Hepatocyte (in vitro differentiated cells): Measurements from ENCODE around the gene FAM98A.

Experiments
- EZH2 ChIP-seq: fragments of 200-600 bp; sonication (generic); IDR thresholded peaks from 2 replicates; pipeline ENCODE4 v1.6.1; 2016; ENCODE audit warnings: antibody characterized with exemption, mild to moderate bottlenecking, borderline replicate concordance
- EZH2phosphoT487 ChIP-seq: fragments of 200-600 bp; sonication (generic); IDR thresholded peaks from one replicate; pipeline ENCODE4 v1.6.1; 2018; ENCODE audit warnings: antibody characterized with exemption, mild to moderate bottlenecking, low read depth, moderate library complexity; ENCODE audit not compliant: unreplicated experiment, severe bottlenecking
- TF ChIP-seq, protein P1 (sequence below): fragments of 200-600 bp; sonication (generic); IDR thresholded peaks from 2 replicates; pipeline ENCODE4 v1.5.1; 2016; ENCODE audit warnings: antibody characterized with exemption, mild to moderate bottlenecking; ENCODE audit not compliant: poor library complexity

DNA sequence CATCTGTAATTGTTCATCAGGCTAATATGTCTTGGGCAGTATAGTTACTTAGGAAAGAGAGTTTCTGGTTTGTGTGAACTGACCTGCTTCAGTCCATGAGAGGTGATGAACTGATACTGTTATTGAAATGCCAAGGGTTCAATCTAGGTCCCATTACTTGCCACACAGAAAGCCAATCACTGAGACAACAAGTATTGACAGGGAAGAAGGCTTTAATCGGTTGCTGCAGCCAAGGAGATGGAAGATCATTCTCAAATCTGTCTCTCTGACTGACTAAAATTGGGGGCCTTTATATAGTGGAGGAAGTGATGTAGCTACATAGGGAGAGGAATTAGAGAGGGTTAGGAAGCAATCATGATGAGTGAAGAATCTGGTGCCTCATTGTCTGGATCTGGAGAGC is 19.9 kb upstream of the FAM98A start:
- TF ChIP-seq, protein P1, sequence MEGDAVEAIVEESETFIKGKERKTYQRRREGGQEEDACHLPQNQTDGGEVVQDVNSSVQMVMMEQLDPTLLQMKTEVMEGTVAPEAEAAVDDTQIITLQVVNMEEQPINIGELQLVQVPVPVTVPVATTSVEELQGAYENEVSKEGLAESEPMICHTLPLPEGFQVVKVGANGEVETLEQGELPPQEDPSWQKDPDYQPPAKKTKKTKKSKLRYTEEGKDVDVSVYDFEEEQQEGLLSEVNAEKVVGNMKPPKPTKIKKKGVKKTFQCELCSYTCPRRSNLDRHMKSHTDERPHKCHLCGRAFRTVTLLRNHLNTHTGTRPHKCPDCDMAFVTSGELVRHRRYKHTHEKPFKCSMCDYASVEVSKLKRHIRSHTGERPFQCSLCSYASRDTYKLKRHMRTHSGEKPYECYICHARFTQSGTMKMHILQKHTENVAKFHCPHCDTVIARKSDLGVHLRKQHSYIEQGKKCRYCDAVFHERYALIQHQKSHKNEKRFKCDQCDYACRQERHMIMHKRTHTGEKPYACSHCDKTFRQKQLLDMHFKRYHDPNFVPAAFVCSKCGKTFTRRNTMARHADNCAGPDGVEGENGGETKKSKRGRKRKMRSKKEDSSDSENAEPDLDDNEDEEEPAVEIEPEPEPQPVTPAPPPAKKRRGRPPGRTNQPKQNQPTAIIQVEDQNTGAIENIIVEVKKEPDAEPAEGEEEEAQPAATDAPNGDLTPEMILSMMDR, result no peak
- TF ChIP-seq EZH2phosphoT487 (no peak), EZH2 (no peak)
